DND-41 (cell line): Measurements from ENCODE around the gene TMEM51.

Experiments
- ATAC-seq: fragments of 200-7000 bp; cut with Tn5 transposase; 3 replicates; pipeline ENCODE4 v1.9.1; 2021; ENCODE audit warnings: low read depth; ENCODE audit not compliant: insufficient read depth
- DNase-seq: peaks from one replicate; pipeline ENCODE4 v3.0.0-alpha.2; 2020
- H2AFZ ChIP-seq: 2 replicates; pipeline ENCODE4 v1.6.0; 2012; ENCODE audit warnings: low read depth, low read length
- H3K27ac ChIP-seq: 2 replicates; pipeline ENCODE4 v1.5.1; 2012; ENCODE audit warnings: low read length, inconsistent platforms
- H3K27me3 ChIP-seq: fragments of 200-600 bp; sonication (generic); 2 replicates; pipeline ENCODE4 v1.6.0; 2012; ENCODE audit warnings: low read length, mild to moderate bottlenecking, inconsistent platforms; ENCODE audit not compliant: insufficient read depth, poor library complexity
- H3K36me3 ChIP-seq: 2 replicates; pipeline ENCODE4 v1.5.1; 2012; ENCODE audit warnings: low read length, inconsistent platforms; ENCODE audit not compliant: insufficient read depth
- H3K4me1 ChIP-seq: 2 replicates; pipeline ENCODE4 v1.5.1; 2012; ENCODE audit warnings: mild to moderate bottlenecking, low read length; ENCODE audit not compliant: insufficient read depth
- H3K4me2 ChIP-seq: 2 replicates; pipeline ENCODE4 v1.6.0; 2012; ENCODE audit warnings: mild to moderate bottlenecking, moderate library complexity, low read length, inconsistent platforms; ENCODE audit not compliant: insufficient read depth
- H3K4me3 ChIP-seq, 2 experiments: fragments of 200-600 bp in 1 of 2; shearing (Covaris generic) in 1 of 2; 2 replicates each; pipeline ENCODE4 v1.5.1; 2012 to 2016; ENCODE audit warnings: inconsistent platforms in 2 of 2, low read length in 2 of 2, mild to moderate bottlenecking in 2 of 2, low read depth in 1 of 2, moderate library complexity in 1 of 2
- H3K79me2 ChIP-seq: 2 replicates; pipeline ENCODE4 v1.6.0; 2012; ENCODE audit warnings: low read length, inconsistent platforms; ENCODE audit not compliant: insufficient read depth
- H3K9ac ChIP-seq: 2 replicates; pipeline ENCODE4 v1.6.0; 2012; ENCODE audit warnings: low read depth, mild to moderate bottlenecking, inconsistent platforms, low read length, moderate library complexity
- H3K9me3 ChIP-seq: 2 replicates; pipeline ENCODE4 v1.5.1; 2012; ENCODE audit warnings: low read length, moderate library complexity, mild to moderate bottlenecking, inconsistent platforms; ENCODE audit not compliant: insufficient read depth, severe bottlenecking
- H4K20me1 ChIP-seq: 2 replicates; pipeline ENCODE4 v1.6.0; 2012; ENCODE audit warnings: low read length; ENCODE audit not compliant: insufficient read depth
- EZH2 ChIP-seq: IDR thresholded peaks from 3 replicates; pipeline ENCODE4 v1.6.1; 2012; ENCODE audit warnings: borderline replicate concordance, low read depth, mild to moderate bottlenecking, moderate library complexity, low read length, inconsistent platforms; ENCODE audit not compliant: severe bottlenecking
- TF ChIP-seq, protein P1 (sequence below): IDR thresholded peaks from 2 replicates; pipeline ENCODE4 v1.5.1; 2012; ENCODE audit warnings: borderline replicate concordance, low read length, moderate library complexity, mild to moderate bottlenecking; ENCODE audit not compliant: poor library complexity, severe bottlenecking; ENCODE audit errors: extremely low read depth

Gene TMEM51

GRCh38 chr1:15151871-15152270 is 1.7 kb upstream of the TMEM51 start:
- Histone ChIP-seq H4K20me1 (peaks cover 6% of the 10 kb centered on the region; the same call in 1 of the 2 replicates), H3K9ac (no peak overlapping the region), H3K27me3 (peaks cover 47% of the 10 kb centered on the region), H3K9me3 (no peaks in the 10 kb centered on the region), H3K4me3 (no peak overlapping the region), H2AFZ (no peak overlapping the region), H3K4me1 (peaks cover 15% of the 10 kb centered on the region), H3K36me3 (no peaks in the 10 kb centered on the region), H3K79me2 (no peaks in the 10 kb centered on the region), H3K4me2 (no peak overlapping the region), H3K27ac (no peak overlapping the region)
- no peak for DNase-seq
- TF ChIP-seq, protein P1, sequence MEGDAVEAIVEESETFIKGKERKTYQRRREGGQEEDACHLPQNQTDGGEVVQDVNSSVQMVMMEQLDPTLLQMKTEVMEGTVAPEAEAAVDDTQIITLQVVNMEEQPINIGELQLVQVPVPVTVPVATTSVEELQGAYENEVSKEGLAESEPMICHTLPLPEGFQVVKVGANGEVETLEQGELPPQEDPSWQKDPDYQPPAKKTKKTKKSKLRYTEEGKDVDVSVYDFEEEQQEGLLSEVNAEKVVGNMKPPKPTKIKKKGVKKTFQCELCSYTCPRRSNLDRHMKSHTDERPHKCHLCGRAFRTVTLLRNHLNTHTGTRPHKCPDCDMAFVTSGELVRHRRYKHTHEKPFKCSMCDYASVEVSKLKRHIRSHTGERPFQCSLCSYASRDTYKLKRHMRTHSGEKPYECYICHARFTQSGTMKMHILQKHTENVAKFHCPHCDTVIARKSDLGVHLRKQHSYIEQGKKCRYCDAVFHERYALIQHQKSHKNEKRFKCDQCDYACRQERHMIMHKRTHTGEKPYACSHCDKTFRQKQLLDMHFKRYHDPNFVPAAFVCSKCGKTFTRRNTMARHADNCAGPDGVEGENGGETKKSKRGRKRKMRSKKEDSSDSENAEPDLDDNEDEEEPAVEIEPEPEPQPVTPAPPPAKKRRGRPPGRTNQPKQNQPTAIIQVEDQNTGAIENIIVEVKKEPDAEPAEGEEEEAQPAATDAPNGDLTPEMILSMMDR, result no peak
- no peak for TF ChIP-seq EZH2
- no peak for ATAC-seq

DNA sequence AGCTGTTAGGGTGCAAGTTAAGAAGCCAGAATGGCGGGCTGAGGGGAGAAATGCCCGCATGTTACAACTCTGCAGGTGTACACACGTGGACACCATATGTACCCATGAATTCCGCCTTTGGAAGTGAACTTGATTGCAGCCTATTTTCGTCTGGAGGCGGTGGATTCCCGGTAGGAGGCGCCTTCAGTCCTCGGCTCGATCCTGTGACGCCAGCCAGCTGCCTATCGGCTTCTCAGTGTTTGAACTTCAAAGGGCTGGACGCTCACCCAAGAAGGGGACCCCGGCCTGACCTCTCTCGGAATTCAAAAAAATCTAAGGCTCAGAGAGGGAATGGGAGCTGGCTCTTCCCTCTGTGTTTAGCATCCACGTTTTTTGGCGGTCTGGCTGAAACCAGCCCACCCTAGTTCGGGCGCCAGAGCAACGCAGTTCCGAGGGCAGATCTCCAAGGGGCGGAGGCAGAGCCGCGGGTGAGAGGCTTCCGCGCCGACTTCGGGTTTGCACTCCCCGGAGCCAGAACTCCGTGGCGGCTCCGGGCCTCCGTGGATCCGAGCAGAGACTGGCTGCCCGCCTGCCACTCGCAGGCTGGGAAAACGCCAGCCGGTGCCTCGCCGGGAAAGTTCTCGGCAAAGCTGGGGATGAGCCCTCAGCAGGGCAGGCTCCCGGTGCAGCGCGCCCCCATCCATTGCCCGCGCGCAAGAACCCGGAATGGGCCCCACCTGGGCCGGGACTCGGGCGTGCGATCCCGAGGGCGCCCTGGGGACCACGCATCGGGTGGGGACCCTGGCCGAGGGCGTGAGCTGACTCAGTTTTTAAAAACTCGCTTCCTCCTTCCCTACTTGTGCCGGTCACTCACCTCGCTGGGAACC is 996 bp upstream of the TMEM51 start:
- Histone ChIP-seq H4K20me1 (peaks cover 6% of the 10 kb centered on the region; the same call in 1 of the 2 replicates), H3K4me1 (peaks cover 19% of the 10 kb centered on the region), H3K4me2 (no peak overlapping the region), H2AFZ (no peak overlapping the region), H3K79me2 (no peaks in the 10 kb centered on the region), H3K9ac (no peak overlapping the region), H3K9me3 (no peaks in the 10 kb centered on the region), H3K36me3 (no peaks in the 10 kb centered on the region), H3K27me3 (peaks cover 47% of the 10 kb centered on the region), H3K4me3 (no peak overlapping the region), H3K27ac (no peak overlapping the region)
- TF ChIP-seq, protein P1, result peak; percentile 20
- TF ChIP-seq EZH2, result peak; percentile 50
- no peak for DNase-seq
- ATAC-seq, result no peak

- H3K4me3 ChIP-seq, result no peak overlapping the region
- no peak overlapping the region for H3K4me2 ChIP-seq
- ATAC-seq, result no peak
- no peak for DNase-seq
- no peaks in the 10 kb centered on the region for H3K36me3 ChIP-seq
- peaks cover 19% of the 10 kb centered on the region for H3K4me1 ChIP-seq
- no peaks in the 10 kb centered on the region for H3K9me3 ChIP-seq
- no peak overlapping the region for H2AFZ ChIP-seq
- H4K20me1 ChIP-seq, result peaks cover 3% of the 10 kb centered on the region; the same call in 1 of the 2 replicates
- no peak overlapping the region for H3K9ac ChIP-seq
- peaks cover 41% of the 10 kb centered on the region for H3K27me3 ChIP-seq
- no peak for TF ChIP-seq EZH2
- TF ChIP-seq, protein P1, result peak; percentile 30
- H3K27ac ChIP-seq, result no peak overlapping the region
- no peaks in the 10 kb centered on the region for H3K79me2 ChIP-seq
These were observed 414 bp downstream of the TMEM51 start for GRCh38 chr1:15153842-15154479.
